Activated naive CD4-positive, alpha-beta T cell treated with anti-CD3 and anti-CD28 coated beads for 36 hours (primary cell): Measurements from ENCODE around the gene PRPF6. TPM values are rescaled to one million over a fixed set of nuclear protein-coding genes. Genes with fewer than 3 reads are reported as not detected.
A peak's percentile ranks its signal among the peaks of the same experiment; 100 is the strongest.
"Not testable (repeated sequence)": the region's sequence is repeated elsewhere in the genome, so short reads cannot be mapped to it uniquely, and the experiment has no call there.

Experiments
- CTCF ChIA-PET: fragments of 350-600 bp; sonication (Branson Sonifier 250); formaldehyde crosslinking; loops from one replicate; lab custom pipeline; 2021; ENCODE audit warnings: antibody characterized with exemption; lab: Charles Lee
- DNase-seq: peaks from one replicate; pipeline ENCODE4 v3.0.0-alpha.2; 2020
- H3K27ac Mint-ChIP-seq: one replicate; pipeline ENCODE4 v1.8.0; 2021; ENCODE audit warnings: mild to moderate bottlenecking, mixed read lengths
- H3K27me3 Mint-ChIP-seq: one replicate; pipeline ENCODE4 v1.8.0; 2021; ENCODE audit warnings: low read depth, mixed read lengths
- H3K36me3 Mint-ChIP-seq: one replicate; pipeline ENCODE4 v1.8.0; 2021; ENCODE audit warnings: low read depth, mixed read lengths
- H3K4me1 Mint-ChIP-seq: one replicate; pipeline ENCODE4 v1.8.0; 2021; ENCODE audit warnings: low read depth, mixed read lengths
- H3K4me3 Mint-ChIP-seq: one replicate; pipeline ENCODE4 v1.8.0; 2021; ENCODE audit warnings: mild to moderate bottlenecking, moderate library complexity, mixed read lengths
- H3K9me3 Mint-ChIP-seq: one replicate; pipeline ENCODE4 v1.8.0; 2021; ENCODE audit warnings: mixed read lengths
- intact Hi-C: fragments of 100-400 bp; cut with micrococcal nuclease; formaldehyde crosslinking; loops from one replicate; pipeline ENCODE4 v1.15.1; 2023
- total RNA-seq, 2 experiments: library from RNA; stranded (reverse); gene quantifications; one replicate each; pipeline ENCODE4 v1.2.3, GENCODE V29; 2021

The PRPF6 gene
- total RNA-seq, 2 experiments from 2014 or later, result 39.4 to 40.2 TPM

GRCh38 chr20:63973160-63973479, 7.8 kb upstream of the PRPF6 start:
- H3K9me3 Mint-ChIP-seq, result no peaks in the 10 kb centered on the region
- H3K36me3 Mint-ChIP-seq, result peaks cover 23% of the 10 kb centered on the region
- intact Hi-C loops, result loop anchor here (1.0 kb wide), 1 partner anchor 64 kb away; no protein-coding TSS in a partner anchor
- CTCF ChIA-PET, result interaction anchor here (1.0 to 2.1 kb wide), 15 partner anchors 19 to 476 kb away, joined by 3 to 10 read pairs (median 4); partner anchors contain the start of gene TPD52L2
- no peak for DNase-seq
- no peak overlapping the region for H3K4me3 Mint-ChIP-seq
- H3K27me3 Mint-ChIP-seq, result no peaks in the 10 kb centered on the region
- H3K27ac Mint-ChIP-seq, result no peak overlapping the region
- H3K4me1 Mint-ChIP-seq, result peaks cover 42% of the 10 kb centered on the region

GRCh38 chr20:63973636-63974401, 7.1 kb upstream of the PRPF6 start:
- H3K4me1 Mint-ChIP-seq, result peaks cover 41% of the 10 kb centered on the region
- intact Hi-C loops, result loop anchor here (1.0 kb wide), 4 partner anchors 65 to 436 kb away; no protein-coding TSS in a partner anchor
- no peaks in the 10 kb centered on the region for H3K27me3 Mint-ChIP-seq
- peak overlapping the region; percentile 15 for H3K27ac Mint-ChIP-seq
- H3K9me3 Mint-ChIP-seq, result no peaks in the 10 kb centered on the region
- DNase-seq, result peak; percentile 79
- H3K4me3 Mint-ChIP-seq, result no peak overlapping the region
- CTCF ChIA-PET, result interaction anchor here (0.6 to 2.1 kb wide), 20 partner anchors 12 to 477 kb away, joined by 3 to 10 read pairs (median 4); partner anchors contain the start of gene TPD52L2
- peaks cover 21% of the 10 kb centered on the region for H3K36me3 Mint-ChIP-seq

DNA sequence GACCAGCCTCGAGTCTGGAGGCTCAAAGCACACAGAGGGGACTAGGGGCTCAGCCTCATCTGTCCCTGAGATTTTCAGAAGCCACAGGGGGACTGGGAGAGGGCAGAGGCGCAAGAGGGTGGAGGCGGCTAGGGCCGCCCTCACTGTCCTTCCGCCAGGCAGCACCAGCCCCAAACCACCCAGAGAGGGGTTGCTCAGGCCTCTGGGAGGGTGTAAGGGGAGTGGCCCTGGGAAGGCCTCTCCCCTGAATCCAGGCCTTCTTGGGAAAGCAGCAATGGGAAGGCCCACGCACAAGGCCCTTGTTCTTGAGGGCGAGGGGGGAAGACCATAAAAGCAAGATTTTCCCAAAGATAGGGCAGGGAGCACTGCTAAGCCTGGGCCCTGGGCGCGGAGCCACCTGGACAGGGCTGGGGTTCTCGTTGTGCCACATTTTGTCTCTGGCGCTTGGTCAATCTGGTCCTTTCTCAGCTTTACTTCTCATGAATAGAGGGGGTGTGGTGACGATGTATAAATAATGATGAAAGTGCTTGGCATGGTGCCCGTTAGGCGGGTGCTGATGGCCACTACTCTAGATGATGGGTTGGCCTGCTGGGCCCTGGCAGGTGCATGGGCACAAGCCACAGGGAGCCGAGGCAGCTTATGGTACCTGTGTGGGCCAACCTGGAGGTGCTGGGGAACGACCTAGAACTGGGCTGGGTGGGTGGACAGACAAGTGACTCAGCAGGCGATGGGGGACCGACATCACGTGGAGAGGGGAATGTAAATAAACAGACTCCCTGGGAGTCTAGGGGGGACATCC, 6.3 kb upstream of the PRPF6 start:
- CTCF ChIA-PET, result interaction anchor here (0.6 to 2.1 kb wide), 20 partner anchors 13 to 478 kb away, joined by 3 to 10 read pairs (median 4); partner anchors contain the start of gene TPD52L2
- Mint-ChIP-seq H3K27ac (no peak overlapping the region), H3K27me3 (no peaks in the 10 kb centered on the region), H3K36me3 (peaks cover 21% of the 10 kb centered on the region), H3K4me1 (peaks cover 38% of the 10 kb centered on the region), H3K9me3 (no peaks in the 10 kb centered on the region), H3K4me3 (no peak overlapping the region)
- intact Hi-C loops, result loop anchor here (1.0 kb wide), 3 partner anchors 188 to 436 kb away; no protein-coding TSS in a partner anchor
- DNase-seq, result no peak

GRCh38 chr20:63976511-63976910, 4.4 kb upstream of the PRPF6 start:
- Mint-ChIP-seq H3K27ac (peak overlapping the region; percentile 69), H3K36me3 (peaks cover 21% of the 10 kb centered on the region), H3K4me1 (peaks cover 48% of the 10 kb centered on the region)
- intact Hi-C loops, H3K27me3 Mint-ChIP-seq, H3K9me3 Mint-ChIP-seq, H3K4me3 Mint-ChIP-seq, DNase-seq, CTCF ChIA-PET: not testable (repeated sequence)

DNA sequence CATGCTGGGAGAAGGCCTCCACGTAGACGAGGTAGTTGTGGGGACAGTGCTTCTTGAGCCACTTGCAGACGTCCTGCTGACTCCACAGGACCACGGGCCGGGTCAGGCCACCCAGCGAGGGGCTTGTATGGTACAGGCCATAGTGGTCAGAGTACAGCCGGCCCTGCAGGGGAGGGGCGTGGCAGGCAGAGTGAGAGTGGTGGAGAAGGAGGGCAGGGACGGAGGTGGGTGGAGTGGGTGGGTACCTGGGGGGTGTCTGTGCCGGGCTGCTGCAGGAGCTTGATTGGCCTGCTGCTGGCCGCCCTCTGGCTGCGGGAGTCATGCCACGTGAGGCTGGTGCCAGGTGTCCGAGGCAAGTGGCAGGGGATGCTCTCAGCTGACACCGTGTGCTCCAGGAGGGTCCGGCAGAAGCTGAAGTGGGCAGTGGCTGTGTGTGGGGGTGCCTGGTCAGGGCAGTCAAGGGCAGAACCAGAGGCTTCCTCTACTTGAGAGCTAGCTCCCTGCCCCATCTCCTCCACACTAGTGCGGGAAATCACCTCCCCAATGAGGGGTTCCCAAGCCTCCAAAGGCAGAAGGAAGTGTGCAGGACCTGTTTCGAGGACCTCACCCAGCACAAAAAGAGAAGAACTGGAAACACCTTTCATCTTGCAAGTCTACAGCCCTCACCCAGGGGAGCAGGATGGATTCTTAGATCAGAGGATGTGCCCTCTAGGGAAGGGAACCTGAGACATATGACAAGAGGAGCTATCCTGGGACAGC, 3.8 kb upstream of the PRPF6 start:
- Mint-ChIP-seq H3K27ac (peak overlapping the region; percentile 89), H3K9me3 (no peaks in the 10 kb centered on the region), H3K27me3 (no peaks in the 10 kb centered on the region), H3K4me1 (peaks cover 49% of the 10 kb centered on the region), H3K4me3 (peak overlapping the region; percentile 77), H3K36me3 (peaks cover 21% of the 10 kb centered on the region)
- DNase-seq, result no peak
- intact Hi-C loops, result loop anchor here (1.0 kb wide), 1 partner anchor 20 kb away; no protein-coding TSS in a partner anchor
- CTCF ChIA-PET, result interaction anchor here (0.8 to 1.1 kb wide), 2 partner anchors 20 to 143 kb away, joined by 3 read pairs; no protein-coding TSS in a partner anchor

DNA sequence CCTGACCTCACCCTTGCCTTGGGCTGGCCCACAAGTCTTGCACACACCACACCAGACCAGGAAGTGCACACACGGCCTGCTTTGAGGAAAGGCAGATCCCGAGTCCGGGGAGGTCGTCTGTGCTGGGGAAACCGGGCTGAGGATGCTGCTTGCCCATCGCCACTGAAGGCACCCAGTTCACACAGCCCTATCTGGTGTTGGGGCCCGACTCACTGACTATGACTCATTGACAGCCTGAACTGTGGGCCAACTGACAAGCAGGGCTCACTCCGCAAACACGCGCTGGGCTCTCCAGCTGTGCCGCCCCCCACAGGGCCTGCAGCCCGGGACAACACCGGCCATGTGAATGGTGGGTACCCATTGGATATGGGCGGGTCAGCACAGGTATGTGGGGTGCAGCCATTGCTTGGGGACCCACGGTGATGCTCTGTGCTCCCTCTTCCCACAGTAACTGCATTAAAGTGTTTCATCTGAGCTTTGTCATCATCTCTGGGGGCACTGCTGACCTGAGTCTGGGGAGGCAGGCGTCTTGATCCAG, 3.1 kb upstream of the PRPF6 start:
- DNase-seq, result peak; percentile 81
- peak overlapping the region; percentile 89 for H3K27ac Mint-ChIP-seq
- no peaks in the 10 kb centered on the region for H3K9me3 Mint-ChIP-seq
- intact Hi-C loops, result loop anchor here (1.0 to 2.0 kb wide), 3 partner anchors 21 to 441 kb away; partner anchors contain the start of gene PTK6
- peaks cover 55% of the 10 kb centered on the region for H3K4me1 Mint-ChIP-seq
- peak overlapping the region; percentile 77 for H3K4me3 Mint-ChIP-seq
- CTCF ChIA-PET, result interaction anchor here (0.8 to 1.1 kb wide), 2 partner anchors 21 to 143 kb away, joined by 3 read pairs; no protein-coding TSS in a partner anchor
- no peaks in the 10 kb centered on the region for H3K27me3 Mint-ChIP-seq
- H3K36me3 Mint-ChIP-seq, result peaks cover 26% of the 10 kb centered on the region

- peak overlapping the region; percentile 89 for H3K27ac Mint-ChIP-seq
- intact Hi-C loops, result loop anchor here (2.0 kb wide), 2 partner anchors 76 to 442 kb away; partner anchors contain the start of gene PTK6
Observed at GRCh38 chr20:63978319-63979228, 2.4 kb upstream of the PRPF6 start.

DNA sequence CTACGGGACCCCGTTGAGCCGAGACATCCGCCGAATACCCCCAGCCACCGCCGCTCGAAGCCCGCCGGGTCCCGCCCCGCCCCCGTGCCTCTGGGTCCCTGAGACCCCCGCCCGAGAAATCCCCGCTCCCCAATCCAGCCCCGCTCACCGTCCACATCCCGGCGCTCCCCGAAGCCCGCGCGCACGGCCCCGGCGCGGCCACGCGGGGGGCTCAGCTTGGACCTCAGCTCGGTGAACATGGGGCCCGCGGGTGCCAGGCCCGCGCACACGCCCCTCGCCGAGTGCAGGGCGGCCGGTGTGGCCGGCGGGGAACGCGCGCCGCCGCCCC, 1.7 kb upstream of the PRPF6 start:
- no peaks in the 10 kb centered on the region for H3K27me3 Mint-ChIP-seq
- H3K36me3 Mint-ChIP-seq, result peaks cover 26% of the 10 kb centered on the region
- H3K4me1 Mint-ChIP-seq, result peaks cover 54% of the 10 kb centered on the region
- no peaks in the 10 kb centered on the region for H3K9me3 Mint-ChIP-seq
- H3K4me3 Mint-ChIP-seq, result peak overlapping the region; percentile 77
- intact Hi-C loops, result loop anchor here (2.0 kb wide), 2 partner anchors 76 to 442 kb away; partner anchors contain the start of gene PTK6
- CTCF ChIA-PET, result interaction anchor here (1.0 to 2.4 kb wide), 5 partner anchors 14 to 337 kb away, joined by 3 to 33 read pairs (median 4); no protein-coding TSS in a partner anchor
- peak overlapping the region; percentile 87 for H3K27ac Mint-ChIP-seq
- no peak for DNase-seq

More at GRCh38 chr20:63978319-63979228, 2.4 kb upstream of the PRPF6 start:
- CTCF ChIA-PET, result interaction anchor here (0.8 to 2.4 kb wide), 4 partner anchors 21 to 337 kb away, joined by 3 to 33 read pairs (median 6); no protein-coding TSS in a partner anchor
- peak overlapping the region; percentile 77 for H3K4me3 Mint-ChIP-seq
- DNase-seq, result peak; percentile 81
- H3K36me3 Mint-ChIP-seq, result peaks cover 30% of the 10 kb centered on the region
- peaks cover 58% of the 10 kb centered on the region for H3K4me1 Mint-ChIP-seq
- no peaks in the 10 kb centered on the region for H3K9me3 Mint-ChIP-seq
- H3K27me3 Mint-ChIP-seq, result no peaks in the 10 kb centered on the region

GRCh38 chr20:63979557-63980316, 1.2 kb upstream of the PRPF6 start, which contains the start of gene SAMD10:
SAMD10 (minus strand) TSS chr20:63979642; CDS start chr20:63979467, 175 bp downstream.
- peaks cover 29% of the 10 kb centered on the region for H3K36me3 Mint-ChIP-seq
- CTCF ChIA-PET, result interaction anchor here (0.7 to 2.4 kb wide), 16 partner anchors 12 to 442 kb away, joined by 3 to 33 read pairs (median 4); partner anchors contain the start of genes PTK6, RGS19 and UCKL1
- DNase-seq, result peak; percentile 93
- no peaks in the 10 kb centered on the region for H3K27me3 Mint-ChIP-seq
- H3K9me3 Mint-ChIP-seq, result no peaks in the 10 kb centered on the region
- intact Hi-C loops, result loop anchor here (1.0 to 10.0 kb wide), 7 partner anchors 59 to 765 kb away; partner anchors contain the start of genes PTK6, RGS19 and YTHDF1
- H3K4me3 Mint-ChIP-seq, result peak within 1 kb of the TSS; percentile 84
- H3K27ac Mint-ChIP-seq, result peak within 1 kb of the TSS; percentile 94
- H3K4me1 Mint-ChIP-seq, result peaks cover 54% of the 10 kb centered on the region
